Upper lobe of right lung (tissue), 1 donor: ENCODE measurements around the gene ROBO2. TPM values are rescaled to one million over a fixed set of nuclear protein-coding genes. Genes with fewer than 3 reads are reported as not detected.

Experiments used
- ATAC-seq: fragments of 200-7000 bp; cut with Tn5 transposase; one replicate; pipeline ENCODE4 v1.9.1; 2020; ENCODE audit warnings: mild to moderate bottlenecking, moderate library complexity
- DNase-seq: peaks from one replicate; pipeline ENCODE4 v3.0.0-alpha.2; 2020
- H3K27ac ChIP-seq: fragments of 200-600 bp; one replicate; pipeline ENCODE4 v1.8.0; 2022
- H3K27me3 ChIP-seq: fragments of 200-600 bp; one replicate; pipeline ENCODE4 v1.8.0; 2022; ENCODE audit warnings: mild to moderate bottlenecking
- H3K36me3 ChIP-seq: fragments of 200-600 bp; one replicate; pipeline ENCODE4 v1.8.0; 2022
- H3K4me1 ChIP-seq: fragments of 200-600 bp; one replicate; pipeline ENCODE4 v1.8.0; 2022
- H3K4me3 ChIP-seq: fragments of 200-600 bp; one replicate; pipeline ENCODE4 v1.8.0; 2022; ENCODE audit warnings: mild to moderate bottlenecking
- H3K9me3 ChIP-seq: fragments of 200-600 bp; one replicate; pipeline ENCODE4 v1.8.0; 2022
- intact Hi-C: fragments of 100-400 bp; cut with DNase I; formaldehyde crosslinking; loops from one replicate; pipeline ENCODE4 v1.11.0; 2022
- total RNA-seq: library from RNA; stranded (reverse); fragmentation: NEBNext Ultra II Directional; extraction: Animal tissue kit (Norgen Biotek cat#: 25700); gene quantifications from one replicate; pipeline ENCODE4 v1.2.1, GENCODE V29; 2021
- TF ChIP-seq, protein P1 (sequence below): fragments of 200-600 bp; IDR thresholded peaks from one replicate; pipeline ENCODE4 v1.8.0; 2022; ENCODE audit warnings: antibody characterized with exemption
- donor health status: DM: no; HTN: yes; CAD: no; lungs with severe emphysema.

ROBO2 gene
- total RNA-seq, 1 donor from 2014 or later = 27.1 TPM

- H3K9me3 ChIP-seq = no peaks in the 10 kb centered on the region
- H3K4me3 ChIP-seq = no peak overlapping the region
- no peak for DNase-seq
- H3K4me1 ChIP-seq = no peaks in the 10 kb centered on the region
- TF ChIP-seq, protein P1, sequence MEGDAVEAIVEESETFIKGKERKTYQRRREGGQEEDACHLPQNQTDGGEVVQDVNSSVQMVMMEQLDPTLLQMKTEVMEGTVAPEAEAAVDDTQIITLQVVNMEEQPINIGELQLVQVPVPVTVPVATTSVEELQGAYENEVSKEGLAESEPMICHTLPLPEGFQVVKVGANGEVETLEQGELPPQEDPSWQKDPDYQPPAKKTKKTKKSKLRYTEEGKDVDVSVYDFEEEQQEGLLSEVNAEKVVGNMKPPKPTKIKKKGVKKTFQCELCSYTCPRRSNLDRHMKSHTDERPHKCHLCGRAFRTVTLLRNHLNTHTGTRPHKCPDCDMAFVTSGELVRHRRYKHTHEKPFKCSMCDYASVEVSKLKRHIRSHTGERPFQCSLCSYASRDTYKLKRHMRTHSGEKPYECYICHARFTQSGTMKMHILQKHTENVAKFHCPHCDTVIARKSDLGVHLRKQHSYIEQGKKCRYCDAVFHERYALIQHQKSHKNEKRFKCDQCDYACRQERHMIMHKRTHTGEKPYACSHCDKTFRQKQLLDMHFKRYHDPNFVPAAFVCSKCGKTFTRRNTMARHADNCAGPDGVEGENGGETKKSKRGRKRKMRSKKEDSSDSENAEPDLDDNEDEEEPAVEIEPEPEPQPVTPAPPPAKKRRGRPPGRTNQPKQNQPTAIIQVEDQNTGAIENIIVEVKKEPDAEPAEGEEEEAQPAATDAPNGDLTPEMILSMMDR = no peak
- H3K27me3 ChIP-seq = no peaks in the 10 kb centered on the region
- no peaks in the 10 kb centered on the region for H3K36me3 ChIP-seq
- no peak overlapping the region for H3K27ac ChIP-seq
- no peak for ATAC-seq
- intact Hi-C loops = no loop called here
Measured at GRCh38 chr3:77427528-77427927, 387.6 kb downstream of the ROBO2 start.

DNA sequence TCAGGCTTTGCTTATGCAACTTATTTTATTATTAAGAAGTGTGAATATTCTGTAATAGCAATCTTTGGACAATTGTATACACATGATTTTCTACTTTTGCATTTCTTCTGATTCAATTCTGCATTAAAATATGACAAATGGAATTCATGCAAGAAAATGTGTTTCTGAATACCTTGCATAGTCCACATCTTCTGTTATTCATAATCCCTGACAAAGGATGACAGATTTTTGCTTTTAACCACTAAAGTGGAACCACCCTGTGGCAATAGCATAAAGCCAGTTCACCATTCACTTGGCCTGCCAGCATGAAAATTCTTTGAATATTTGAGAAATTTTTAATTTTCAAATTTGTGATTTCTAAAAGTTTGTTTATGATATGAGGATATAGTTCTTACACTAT, 397.0 kb downstream of the ROBO2 start:
- Histone ChIP-seq H3K36me3 (no peaks in the 10 kb centered on the region), H3K4me1 (no peaks in the 10 kb centered on the region), H3K27ac (no peak overlapping the region), H3K4me3 (no peak overlapping the region), H3K9me3 (no peaks in the 10 kb centered on the region), H3K27me3 (no peaks in the 10 kb centered on the region)
- intact Hi-C loops = no loop called here
- no peak for DNase-seq
- TF ChIP-seq, protein P1 = no peak
- ATAC-seq = no peak

DNA sequence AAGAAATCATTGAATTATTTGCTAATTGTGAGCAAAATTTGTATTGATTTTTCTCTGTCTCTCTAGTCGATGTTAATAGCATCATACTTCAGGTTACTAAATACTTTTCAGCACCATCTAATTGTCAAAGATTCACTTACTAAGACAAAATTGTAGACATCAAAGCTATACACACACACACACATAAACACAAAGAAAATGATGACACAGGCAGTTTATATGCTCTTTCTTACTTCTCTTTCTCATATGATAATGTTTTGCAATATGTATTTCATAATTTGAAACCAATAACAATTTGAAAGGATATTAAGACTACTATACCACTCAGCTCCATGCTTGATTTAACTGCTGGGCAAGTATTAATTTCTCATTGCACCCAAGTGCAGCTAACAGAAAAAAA, 406.2 kb downstream of the ROBO2 start:
- intact Hi-C loops = no loop called here
- no peak for DNase-seq
- H3K4me3 ChIP-seq = no peak overlapping the region
- no peaks in the 10 kb centered on the region for H3K4me1 ChIP-seq
- ATAC-seq = no peak
- TF ChIP-seq, protein P1 = no peak
- no peaks in the 10 kb centered on the region for H3K27me3 ChIP-seq
- H3K36me3 ChIP-seq = no peaks in the 10 kb centered on the region
- H3K9me3 ChIP-seq = no peaks in the 10 kb centered on the region
- no peak overlapping the region for H3K27ac ChIP-seq

DNA sequence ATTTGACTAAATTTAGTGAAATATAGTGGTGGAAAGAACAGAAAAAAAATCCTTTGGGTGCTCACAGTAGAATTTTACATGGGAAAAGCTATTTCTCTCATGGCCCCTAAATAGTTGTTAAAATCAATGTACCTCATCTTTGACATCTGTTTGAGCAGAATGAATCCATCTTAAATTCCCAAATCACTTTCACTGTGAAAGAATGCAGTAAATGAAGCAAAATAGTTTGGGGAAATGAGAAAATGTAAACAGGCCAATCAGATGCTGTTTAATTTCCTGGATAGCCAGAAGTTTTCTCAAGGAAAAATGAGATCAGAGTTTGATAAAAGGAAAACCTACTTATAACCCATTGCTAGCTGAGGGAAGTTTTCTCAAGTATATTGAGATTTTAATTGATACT, 406.9 kb downstream of the ROBO2 start:
- DNase-seq (no peak), ATAC-seq (no peak)
- Histone ChIP-seq H3K36me3 (no peaks in the 10 kb centered on the region), H3K4me1 (no peaks in the 10 kb centered on the region), H3K4me3 (no peak overlapping the region), H3K27ac (no peak overlapping the region), H3K9me3 (no peaks in the 10 kb centered on the region), H3K27me3 (no peaks in the 10 kb centered on the region)
- intact Hi-C loops = no loop called here
- TF ChIP-seq, protein P1 = no peak

- no peak for DNase-seq
- Histone ChIP-seq H3K27me3 (no peaks in the 10 kb centered on the region), H3K4me1 (no peaks in the 10 kb centered on the region), H3K9me3 (no peaks in the 10 kb centered on the region), H3K4me3 (no peak overlapping the region), H3K36me3 (no peaks in the 10 kb centered on the region), H3K27ac (no peak overlapping the region)
- intact Hi-C loops = no loop called here
- TF ChIP-seq, protein P1 = no peak
- ATAC-seq = no peak
Measured at GRCh38 chr3:77449459-77450350, 409.8 kb downstream of the ROBO2 start.
